H1 (cell line): ENCODE data around the gene TAGLN2. TPM values are rescaled to one million over a fixed set of nuclear protein-coding genes. Genes with fewer than 3 reads are reported as not detected.

Source experiments
- ASH2L ChIP-seq: fragments of 200-600, 300-600 bp; sonication (generic); IDR thresholded peaks from one replicate; pipeline ENCODE4 v1.7.1; 2017; ENCODE audit warnings: low read length
- BCL11A ChIP-seq, 2 experiments: IDR thresholded peaks; one replicate each; pipeline ENCODE4 v1.6.1; 2011; ENCODE audit warnings: low read depth in 2 of 2, low read length in 2 of 2, mild to moderate bottlenecking in 2 of 2
- KDM4A ChIP-seq: IDR thresholded peaks from one replicate; pipeline ENCODE4 v1.7.1; 2012; ENCODE audit warnings: low read depth, mild to moderate bottlenecking, moderate library complexity, low read length, inconsistent platforms; ENCODE audit not compliant: severe bottlenecking
- RBBP5 ChIP-seq: IDR thresholded peaks from 2 replicates; pipeline ENCODE4 v1.7.1; 2012; ENCODE audit warnings: low read depth, mild to moderate bottlenecking, inconsistent platforms, low read length, moderate library complexity, borderline replicate concordance
- RFX5 ChIP-seq: IDR thresholded peaks from 2 replicates; pipeline ENCODE4 v1.6.1; 2011; ENCODE audit warnings: low read depth, low read length, improper control_type of control experiment, borderline replicate concordance
- ZNF274 ChIP-seq: IDR thresholded peaks from 2 replicates; pipeline ENCODE4 v1.7.0; 2012; ENCODE audit warnings: low read length, borderline replicate concordance; ENCODE audit errors: extremely low read depth
- polyA plus RNA-seq, 7 experiments: library from polyadenylated mRNA; depleted of rRNA in 3 of 7; stranded (reverse) in 5 of 7; unstranded in 2 of 7; fragments of >200 nt in 5 of 7; fragments of 200-250 nt in 2 of 7; gene quantifications; 1 replicate in 5 of 7; 2 replicates in 1 of 7; 4 replicates in 1 of 7; pipeline versions ENCODE4 v1.2.1 to v1.2.3, GENCODE V29; 2011 to 2013; ENCODE audit warnings: missing spikeins in 2 of 7, mixed read lengths in 2 of 7
- total RNA-seq: library from RNA; stranded (reverse); fragmentation: NEBNext Ultra II Directional; extraction: Animal tissue kit (Norgen Biotek cat#: 25700); gene quantifications from 2 replicates; pipeline ENCODE4 v1.2.1, GENCODE V29; 2021

TAGLN2 gene
- total and polyA plus RNA-seq, 2 of the 8 experiments (the other 6 are each of a cell fraction or from before 2014, with no cell fraction given): 93.0 to 114 TPM

- no peak for TF ChIP-seq RFX5
- TF ChIP-seq KDM4A: no peak
- no peak for TF ChIP-seq ZNF274
- no peak for TF ChIP-seq BCL11A (IDR thresholded peaks at IDR 0.05; ENCODE audit: low read depth in 2 of 2, low read length in 2 of 2)
- TF ChIP-seq ASH2L: no peak
- no peak for TF ChIP-seq RBBP5
- TF ChIP-seq, all 59 proteins: peak for 0
These were observed 47.3 kb upstream of the TAGLN2 start (continued) for GRCh38 chr1:159972443-159973205.
